Rectal smooth muscle tissue (tissue), 1 donor: Measurements from ENCODE around the gene CENPK.
"Not testable (repeated sequence)": the region's sequence is repeated elsewhere in the genome, so short reads cannot be mapped to it uniquely, and the experiment has no call there.

ENCODE experiments used
- H3K27ac ChIP-seq: one replicate; pipeline ENCODE4 v1.7.0; 2013; ENCODE audit warnings: low read depth, low read length, inconsistent platforms
- H3K27me3 ChIP-seq: one replicate; pipeline ENCODE4 v1.7.0; 2013; ENCODE audit warnings: low read length; ENCODE audit not compliant: control insufficient read depth, insufficient read depth
- H3K36me3 ChIP-seq: one replicate; pipeline ENCODE4 v1.7.0; 2013; ENCODE audit warnings: low read length; ENCODE audit not compliant: control insufficient read depth, insufficient read depth
- H3K4me1 ChIP-seq: one replicate; pipeline ENCODE4 v1.7.0; 2013; ENCODE audit warnings: low read length; ENCODE audit not compliant: control insufficient read depth, insufficient read depth
- H3K4me3 ChIP-seq: one replicate; pipeline ENCODE4 v1.7.0; 2013; ENCODE audit warnings: low read length
- H3K9ac ChIP-seq: one replicate; pipeline ENCODE4 v1.7.0; 2013; ENCODE audit warnings: low read length

CENPK gene

DNA sequence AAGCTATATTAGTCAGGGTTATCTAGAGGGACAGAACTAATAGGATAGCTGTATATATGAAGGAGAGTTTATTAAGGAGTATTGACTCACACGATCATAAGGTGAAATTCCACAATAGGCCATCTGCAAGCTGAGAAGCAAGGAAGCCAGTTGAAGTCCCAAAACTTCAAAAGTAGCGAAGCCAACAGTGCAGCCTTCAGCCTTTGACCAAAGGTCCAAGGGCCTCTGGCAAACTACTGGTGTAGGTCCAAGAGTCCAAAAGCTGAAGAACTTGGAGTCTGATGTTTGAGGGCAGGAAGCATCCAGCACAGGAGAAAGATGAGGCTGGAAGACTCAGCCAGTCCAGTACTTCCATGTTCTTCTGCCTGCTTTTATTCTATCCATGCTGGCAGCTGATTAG, 76.2 kb downstream of the CENPK start:
- H3K4me3 ChIP-seq, H3K4me1 ChIP-seq, H3K27ac ChIP-seq, H3K9ac ChIP-seq, H3K27me3 ChIP-seq, H3K36me3 ChIP-seq: not testable (repeated sequence)

DNA sequence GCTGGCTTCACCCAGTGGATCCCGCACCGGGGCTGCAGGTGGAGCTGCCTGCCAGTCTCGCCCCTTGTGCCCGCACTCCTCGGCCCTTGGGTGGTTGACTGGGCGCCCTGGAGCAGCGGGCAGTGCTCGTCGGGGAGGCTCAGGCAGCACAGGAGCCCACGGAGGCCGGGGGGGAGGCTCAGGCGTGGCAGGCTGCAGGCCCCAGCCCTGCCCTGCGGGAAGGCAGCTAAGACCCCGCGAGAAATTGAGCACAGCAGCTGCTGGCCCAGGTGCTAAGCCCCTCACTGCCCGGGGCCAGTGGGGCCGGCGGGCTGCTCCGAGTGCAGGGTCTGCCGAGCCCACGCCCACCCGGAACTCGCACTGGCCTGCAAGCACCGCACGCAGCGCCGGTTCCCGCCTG, 77.6 kb downstream of the CENPK start:
- peaks cover 5% of the 10 kb centered on the region for H3K4me1 ChIP-seq
- no peak overlapping the region for H3K27ac ChIP-seq
- H3K27me3 ChIP-seq: no peaks in the 10 kb centered on the region
- H3K36me3 ChIP-seq: no peaks in the 10 kb centered on the region
- no peak overlapping the region for H3K9ac ChIP-seq
- no peak overlapping the region for H3K4me3 ChIP-seq

GRCh38 chr5:65483546-65484346, 79.2 kb downstream of the CENPK start:
- peak overlapping the region; percentile 80 for H3K4me3 ChIP-seq
- no peaks in the 10 kb centered on the region for H3K36me3 ChIP-seq
- peaks cover 14% of the 10 kb centered on the region for H3K4me1 ChIP-seq
- H3K27me3 ChIP-seq: no peaks in the 10 kb centered on the region
- peak overlapping the region; percentile 78 for H3K27ac ChIP-seq
- no peak overlapping the region for H3K9ac ChIP-seq

GRCh38 chr5:65482736-65483545, 80.0 kb downstream of the CENPK start:
- H3K4me1 ChIP-seq: peaks cover 15% of the 10 kb centered on the region
- peak overlapping the region; percentile 32 for H3K9ac ChIP-seq
- no peaks in the 10 kb centered on the region for H3K36me3 ChIP-seq
- peak overlapping the region; percentile 78 for H3K27ac ChIP-seq
- no peaks in the 10 kb centered on the region for H3K27me3 ChIP-seq
- peak overlapping the region; percentile 80 for H3K4me3 ChIP-seq

DNA sequence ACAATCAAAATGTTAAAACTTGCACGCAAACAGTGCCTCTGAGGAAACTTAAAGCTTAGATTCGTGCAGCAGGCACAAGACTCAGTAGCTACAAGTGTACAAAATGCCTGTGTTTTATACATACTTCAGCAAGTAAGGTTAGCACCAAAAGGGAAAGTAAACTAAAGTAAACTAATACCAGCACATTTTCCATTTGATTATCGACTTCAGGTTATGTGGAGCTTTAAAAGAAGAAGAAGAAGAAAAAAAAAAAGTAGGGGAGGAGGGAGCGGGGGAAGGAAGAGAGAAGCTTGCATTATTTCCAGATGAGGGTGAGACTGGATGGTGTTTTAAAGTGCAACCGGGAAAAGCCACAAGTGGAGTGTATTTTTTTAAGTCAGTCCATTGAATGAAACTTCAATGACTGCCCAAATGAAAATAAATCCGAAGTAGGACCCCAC, 80.7 kb downstream of the CENPK start:
- H3K36me3 ChIP-seq: no peaks in the 10 kb centered on the region
- peak overlapping the region; percentile 80 for H3K4me3 ChIP-seq
- peaks cover 15% of the 10 kb centered on the region for H3K4me1 ChIP-seq
- no peak overlapping the region for H3K9ac ChIP-seq
- H3K27ac ChIP-seq: peak overlapping the region; percentile 78
- H3K27me3 ChIP-seq: no peaks in the 10 kb centered on the region

DNA sequence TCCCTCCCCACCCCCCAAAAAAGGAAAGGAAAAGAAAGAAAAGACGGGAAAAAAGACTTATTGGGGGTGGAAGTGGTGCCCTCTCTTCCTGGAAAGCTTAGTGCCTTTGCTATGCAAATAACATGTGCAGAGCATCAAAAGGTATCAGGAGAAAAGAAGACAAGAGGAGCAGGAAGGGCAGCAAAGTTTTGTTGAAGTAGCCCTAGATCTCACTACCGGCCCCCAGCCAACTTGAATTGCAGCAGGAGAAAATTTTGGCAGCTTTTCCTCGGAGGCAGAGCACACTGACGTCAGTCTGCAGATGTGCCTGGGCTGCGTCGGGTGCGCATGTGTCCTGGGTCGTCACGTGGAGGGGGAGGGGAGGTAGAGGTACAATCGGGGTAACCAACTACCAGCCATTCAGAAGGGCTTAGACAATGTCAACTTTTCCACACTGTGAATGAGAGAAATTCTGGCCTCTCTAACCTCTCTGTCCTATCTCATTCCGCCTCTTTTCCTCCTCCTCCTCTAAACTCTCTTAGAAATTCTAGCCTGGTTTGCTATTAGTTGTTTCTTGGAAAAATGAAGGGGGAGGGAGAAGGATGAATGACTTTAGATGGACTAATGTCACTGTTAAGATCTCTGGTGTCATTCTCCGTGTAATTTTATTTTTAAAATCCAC, 81.2 kb downstream of the CENPK start, which contains the start of gene ADAMTS6:
TSS of gene ADAMTS6 (minus strand) at position 286 of the 661 bp plus-strand sequence. CDS start 8,247 bp downstream, outside the sequence.
- H3K27ac ChIP-seq: peak within 1 kb of the TSS; percentile 81

DNA sequence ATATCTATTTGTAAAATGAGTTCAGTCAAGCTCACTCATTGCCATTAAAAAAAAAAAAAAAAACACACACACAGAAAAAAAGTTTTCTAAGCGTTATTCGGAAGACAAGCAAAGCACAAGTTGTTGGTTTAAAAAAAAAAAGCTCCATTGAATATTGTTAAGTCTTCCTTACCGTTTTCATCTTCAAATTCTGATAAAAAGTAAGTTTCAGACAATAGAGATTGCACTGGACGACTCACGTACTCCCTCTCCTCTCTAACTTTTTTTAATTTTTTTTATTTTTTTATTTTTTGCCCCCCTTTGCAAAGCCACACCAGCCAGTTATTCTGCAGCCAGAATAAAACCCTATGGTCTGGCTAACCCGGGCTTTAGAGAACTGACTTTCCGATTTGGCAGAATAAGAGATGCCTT, 81.8 kb downstream of the CENPK start:
- H3K36me3 ChIP-seq: no peaks in the 10 kb centered on the region
- peak overlapping the region; percentile 16 for H3K9ac ChIP-seq

More for the DNA sequence above, 81.2 kb downstream of the CENPK start, which contains the start of gene ADAMTS6:
- peaks cover 15% of the 10 kb centered on the region for H3K4me1 ChIP-seq
- H3K9ac ChIP-seq: peak within 1 kb of the TSS; percentile 32
- peak within 1 kb of the TSS; percentile 80 for H3K4me3 ChIP-seq
- H3K27me3 ChIP-seq: no peaks in the 10 kb centered on the region
- no peaks in the 10 kb centered on the region for H3K36me3 ChIP-seq

DNA sequence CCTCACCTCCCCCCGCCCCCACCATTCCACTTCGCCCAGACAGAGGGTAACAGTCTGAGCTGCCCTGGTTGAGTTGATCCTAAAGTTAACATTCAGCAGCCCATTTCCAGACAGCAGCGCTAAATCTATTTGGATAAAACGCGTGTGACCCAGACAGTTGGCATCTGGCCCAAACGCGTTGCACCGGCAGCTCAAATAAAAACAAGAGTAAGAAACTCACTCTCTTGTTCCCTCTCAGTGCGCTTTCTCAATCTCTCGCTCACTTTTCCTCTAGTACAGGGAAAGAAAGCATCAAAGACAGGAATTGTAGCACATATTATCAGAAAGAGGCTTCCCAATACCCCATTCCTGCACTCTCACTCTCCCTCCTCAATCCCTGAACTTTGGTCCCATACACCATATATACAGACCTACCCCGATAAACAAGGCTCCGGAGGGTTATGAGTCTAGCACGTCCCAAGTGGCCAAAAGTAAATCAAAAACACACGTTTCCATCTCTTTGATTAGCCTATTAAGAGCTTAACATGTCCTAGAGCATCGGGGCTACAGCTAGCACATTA, 82.6 kb downstream of the CENPK start:
- peaks cover 15% of the 10 kb centered on the region for H3K4me1 ChIP-seq

More for the DNA sequence above, 81.8 kb downstream of the CENPK start:
- H3K4me3 ChIP-seq: peak overlapping the region; percentile 80
- peak overlapping the region; percentile 78 for H3K27ac ChIP-seq
- no peaks in the 10 kb centered on the region for H3K27me3 ChIP-seq
- peaks cover 15% of the 10 kb centered on the region for H3K4me1 ChIP-seq

GRCh38 chr5:65479527-65479926, 83.4 kb downstream of the CENPK start:
- Histone ChIP-seq H3K4me1 (peaks cover 15% of the 10 kb centered on the region), H3K27me3 (no peaks in the 10 kb centered on the region), H3K4me3 (peak overlapping the region; percentile 80), H3K9ac (no peak overlapping the region), H3K27ac (peak overlapping the region; percentile 81), H3K36me3 (no peaks in the 10 kb centered on the region)

More for the DNA sequence above, 82.6 kb downstream of the CENPK start:
- Histone ChIP-seq H3K36me3 (no peaks in the 10 kb centered on the region), H3K4me3 (peak overlapping the region; percentile 80), H3K9ac (peak overlapping the region; percentile 32), H3K27me3 (no peaks in the 10 kb centered on the region), H3K27ac (peak overlapping the region; percentile 81)

DNA sequence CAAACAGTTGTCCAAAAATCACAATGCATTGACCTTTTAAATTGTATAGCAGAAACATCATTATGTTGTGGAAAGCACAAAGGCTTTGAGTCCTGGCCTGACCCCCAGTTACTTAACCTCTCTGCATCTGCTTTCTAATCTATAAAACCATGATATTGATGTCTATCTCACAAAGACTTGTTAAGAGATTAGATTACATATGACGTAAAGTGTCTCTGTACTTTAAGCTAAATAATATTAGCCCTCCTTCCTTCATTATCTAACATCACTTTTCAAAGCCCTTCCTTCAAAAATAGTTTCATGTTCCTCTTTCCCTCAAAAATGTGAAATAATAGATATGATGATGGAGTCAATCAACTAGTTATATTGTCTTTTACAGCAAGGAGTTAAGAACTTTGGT, 84.6 kb downstream of the CENPK start:
- Histone ChIP-seq H3K27me3 (no peaks in the 10 kb centered on the region), H3K9ac (no peak overlapping the region), H3K36me3 (no peaks in the 10 kb centered on the region), H3K4me1 (peaks cover 13% of the 10 kb centered on the region), H3K27ac (no peak overlapping the region), H3K4me3 (no peak overlapping the region)

DNA sequence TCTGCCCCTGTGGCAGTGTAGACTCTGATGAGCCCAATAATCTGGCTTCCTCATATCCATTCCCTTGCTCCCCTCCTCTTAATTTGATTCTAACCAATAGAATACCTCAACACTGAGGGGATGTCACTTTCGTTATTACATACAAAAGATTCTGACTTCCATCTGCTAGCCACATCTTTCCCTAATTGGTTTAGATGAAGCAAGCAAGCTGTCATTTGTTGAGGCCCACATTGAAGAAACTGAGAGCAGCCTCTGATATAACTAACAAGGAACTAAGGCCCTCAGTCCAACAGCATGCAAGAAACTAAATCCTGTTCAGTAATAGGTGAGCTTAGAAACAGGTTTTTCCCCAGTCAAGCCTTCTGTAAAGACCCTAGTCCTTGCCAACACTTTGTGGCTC, 87.1 kb downstream of the CENPK start:
- Histone ChIP-seq H3K4me3 (no peak overlapping the region), H3K36me3 (no peaks in the 10 kb centered on the region), H3K4me1 (peaks cover 10% of the 10 kb centered on the region), H3K27me3 (no peaks in the 10 kb centered on the region), H3K27ac (no peak overlapping the region), H3K9ac (no peak overlapping the region)

- H3K36me3 ChIP-seq: no peaks in the 10 kb centered on the region
- no peak overlapping the region for H3K27ac ChIP-seq
- no peak overlapping the region for H3K4me3 ChIP-seq
- H3K4me1 ChIP-seq: peaks cover 10% of the 10 kb centered on the region
- H3K27me3 ChIP-seq: no peaks in the 10 kb centered on the region
- H3K9ac ChIP-seq: no peak overlapping the region
Observed at GRCh38 chr5:65475336-65475735, 87.6 kb downstream of the CENPK start.
